ENCODE data around the gene MSL3B.
A peak's percentile ranks its signal among the peaks of the same experiment; 100 is the strongest.

The MSL3B gene

GRCh38 chr2:233846387-233847247 lies 21.6 kb downstream of the MSL3B start:
- TF ChIP-seq TSHZ2 (CRISPR knock-in tag; IDR thresholded peaks at IDR 0.05) (0 out of 2 replicates have a peak, but pooled peaks have one; percentile 37), TOX (CRISPR knock-in tag; IDR thresholded peaks at IDR 0.05; ENCODE audit: borderline replicate concordance) (no peak)
- no peak; the same call in 2 of the 3 replicates for ATAC-seq

GRCh38 chr2:233845301-233846060 lies 22.7 kb downstream of the MSL3B start:
- TF ChIP-seq BACH2 (CRISPR knock-in tag; IDR thresholded peaks at IDR 0.05; ENCODE audit: borderline replicate concordance): no peak
- TF ChIP-seq CSDC2 (CRISPR knock-in tag; IDR thresholded peaks at IDR 0.05): no peak
- no peak for TF ChIP-seq ARNTL (CRISPR knock-in tag; IDR thresholded peaks at IDR 0.05; ENCODE audit: borderline replicate concordance, low read depth)
- no peak for TF ChIP-seq TCF4 (CRISPR knock-in tag; IDR thresholded peaks at IDR 0.05; ENCODE audit: borderline replicate concordance)
- no peak for TF ChIP-seq ZFP30 (CRISPR knock-in tag; IDR thresholded peaks at IDR 0.05)

GRCh38 chr2:233844836-233845235 lies 23.4 kb downstream of the MSL3B start:
- no peak for TF ChIP-seq TSHZ2 (CRISPR knock-in tag; IDR thresholded peaks at IDR 0.05)
- TF ChIP-seq ZFP30 (CRISPR knock-in tag; IDR thresholded peaks at IDR 0.05): no peak
- TF ChIP-seq PPARA (CRISPR knock-in tag; IDR thresholded peaks at IDR 0.05; ENCODE audit: borderline replicate concordance): no peak
- no peak for TF ChIP-seq SNAI2 (CRISPR knock-in tag; IDR thresholded peaks at IDR 0.05)
- TF ChIP-seq POU6F1 (CRISPR knock-in tag; IDR thresholded peaks at IDR 0.05; ENCODE audit: borderline replicate concordance, low read depth): no peak

More at GRCh38 chr2:233845301-233846060, 22.7 kb downstream of the MSL3B start:
- ATAC-seq: no peak

GRCh38 chr2:233844064-233844807 lies 23.9 kb downstream of the MSL3B start:
- no peak for ATAC-seq
- no peak for TF ChIP-seq ZFP3 (CRISPR knock-in tag; IDR thresholded peaks at IDR 0.05)
- no peak for TF ChIP-seq ZC3H10 (CRISPR knock-in tag; IDR thresholded peaks at IDR 0.05)
- TF ChIP-seq OSR1 (CRISPR knock-in tag; IDR thresholded peaks at IDR 0.05): no peak
- TF ChIP-seq GLIS3 (CRISPR knock-in tag; IDR thresholded peaks at IDR 0.05): no peak
- no peak for TF ChIP-seq PATZ1 (CRISPR knock-in tag; IDR thresholded peaks at IDR 0.05; ENCODE audit: borderline replicate concordance)
- TF ChIP-seq SNAI2 (CRISPR knock-in tag; IDR thresholded peaks at IDR 0.05): no peak
- TF ChIP-seq CSDC2 (CRISPR knock-in tag; IDR thresholded peaks at IDR 0.05): no peak
- no peak for TF ChIP-seq ARNTL (CRISPR knock-in tag; IDR thresholded peaks at IDR 0.05; ENCODE audit: borderline replicate concordance, low read depth)
- TF ChIP-seq TSHZ2 (CRISPR knock-in tag; IDR thresholded peaks at IDR 0.05): no peak
- no peak for TF ChIP-seq TOX (CRISPR knock-in tag; IDR thresholded peaks at IDR 0.05; ENCODE audit: borderline replicate concordance)
- TF ChIP-seq ESRRG (CRISPR knock-in tag; IDR thresholded peaks at IDR 0.05): no peak
- TF ChIP-seq CSRNP3 (CRISPR knock-in tag; IDR thresholded peaks at IDR 0.05): no peak

More at GRCh38 chr2:233844836-233845235, 23.4 kb downstream of the MSL3B start:
- no peak for ATAC-seq

Measured in SK-N-SH treated with all-trans-retinoic acid at 6 μM for 48 hours (cell line).